Neural cell (in vitro differentiated cells): ENCODE results near the gene FGGY.

Experiments
- CTCF ChIP-seq: fragments of 450-650 bp; IDR thresholded peaks from 2 replicates; pipeline ENCODE4 v1.5.1; 2014; ENCODE audit warnings: antibody characterized with exemption, mild to moderate bottlenecking, moderate library complexity; ENCODE audit not compliant: poor library complexity, severe bottlenecking
- POLR2AphosphoS5 ChIP-seq: IDR thresholded peaks from 2 replicates; pipeline ENCODE4 v1.6.1; 2012
- TAF1 ChIP-seq: IDR thresholded peaks from 2 replicates; pipeline ENCODE4 v1.6.1; 2012; ENCODE audit warnings: low read depth

- TF ChIP-seq POLR2AphosphoS5 (no peak), CTCF (no peak), TAF1 (no peak)
Observed at GRCh38 chr1:59554752-59555151, 257.9 kb downstream of the FGGY start.
